GM18520 (cell line): ENCODE measurements around the gene GNL2.

Experiments used
- ATAC-seq: cut with Tn5 transposase; IDR thresholded peaks from one replicate; pipeline ENCODE4 v1.9.1; 2021; ENCODE audit not compliant: unreplicated experiment

Gene GNL2

DNA sequence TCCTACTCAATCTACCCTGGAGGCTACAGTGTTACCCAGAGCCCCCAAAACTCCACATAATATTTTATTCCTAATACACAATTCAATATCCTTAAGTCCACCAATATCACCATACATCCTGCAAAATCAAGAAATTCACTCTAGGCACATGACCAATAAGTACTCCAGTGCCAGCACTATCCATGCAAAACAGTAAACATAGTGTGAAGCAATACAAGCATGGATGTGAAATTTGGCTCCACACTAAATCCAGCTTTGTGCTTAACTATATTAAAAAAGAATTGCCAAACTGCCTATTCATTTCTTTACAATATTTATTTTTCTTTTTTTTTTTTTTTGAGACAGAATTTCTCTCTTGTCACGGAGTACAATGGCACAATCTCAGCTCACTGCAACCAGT is 78.2 kb downstream of the GNL2 start:
- ATAC-seq, result no peak
